Mesothelial cell of epicardium (in vitro differentiated cells): ENCODE data around the gene CFAP97D2. TPM values are rescaled to one million over a fixed set of nuclear protein-coding genes. Genes with fewer than 3 reads are reported as not detected.
"Not testable (repeated sequence)": the region's sequence is repeated elsewhere in the genome, so short reads cannot be mapped to it uniquely, and the experiment has no call there.

Experiments used
- DNase-seq, 2 experiments: peaks; one replicate each; pipeline ENCODE4 v3.0.0; 2021; ENCODE audit warnings: low spot score in 2 of 2; ENCODE audit not compliant: unreplicated experiment in 2 of 2
- H3K27ac Mint-ChIP-seq: 2 replicates; pipeline ENCODE4 v1.8.0; 2021; ENCODE audit warnings: mixed read lengths
- H3K27me3 Mint-ChIP-seq: 2 replicates; pipeline ENCODE4 v1.8.0; 2021; ENCODE audit warnings: low read depth, mixed read lengths
- H3K36me3 Mint-ChIP-seq: 2 replicates; pipeline ENCODE4 v1.8.0; 2021; ENCODE audit warnings: mixed read lengths
- H3K4me1 Mint-ChIP-seq: 2 replicates; pipeline ENCODE4 v1.8.0; 2021; ENCODE audit warnings: mixed read lengths
- H3K4me3 Mint-ChIP-seq: 2 replicates; pipeline ENCODE4 v1.8.0; 2021; ENCODE audit warnings: mild to moderate bottlenecking, moderate library complexity, mixed read lengths
- H3K9me3 Mint-ChIP-seq: 2 replicates; pipeline ENCODE4 v1.8.0; 2021; ENCODE audit warnings: mixed read lengths
- CTCF ChIP-seq: fragments of 200-600 bp; sonication (generic); IDR thresholded peaks from one replicate; pipeline ENCODE4 v1.5.0; 2021; ENCODE audit warnings: antibody characterized with exemption; ENCODE audit not compliant: unreplicated experiment
- total RNA-seq: library from RNA; stranded (reverse); gene quantifications from 3 replicates; pipeline ENCODE4 v1.2.1, GENCODE V29; 2021

Gene CFAP97D2
- total RNA-seq, 1 donor from 2014 or later = not detected

- Mint-ChIP-seq H3K9me3 (no peaks in the 10 kb centered on the region), H3K4me3 (no peak overlapping the region), H3K4me1 (peaks cover 4% of the 10 kb centered on the region), H3K27ac (no peak overlapping the region), H3K36me3 (no peaks in the 10 kb centered on the region), H3K27me3 (peaks cover 15% of the 10 kb centered on the region)
- no peak for DNase-seq
- TF ChIP-seq CTCF = no peak
Measured at GRCh38 chr13:114154476-114154875, 24.6 kb upstream of the CFAP97D2 start.

- DNase-seq = no peak
- Mint-ChIP-seq H3K4me1 (peaks cover 4% of the 10 kb centered on the region), H3K4me3 (no peak overlapping the region), H3K9me3 (no peaks in the 10 kb centered on the region), H3K27ac (no peak overlapping the region), H3K36me3 (no peaks in the 10 kb centered on the region), H3K27me3 (peaks cover 24% of the 10 kb centered on the region)
- no peak for TF ChIP-seq CTCF
Measured at GRCh38 chr13:114155320-114155719, 23.7 kb upstream of the CFAP97D2 start.

- no peak for DNase-seq
- Mint-ChIP-seq H3K9me3 (no peaks in the 10 kb centered on the region), H3K36me3 (no peaks in the 10 kb centered on the region), H3K27me3 (peaks cover 32% of the 10 kb centered on the region), H3K27ac (peak overlapping the region; percentile 45), H3K4me3 (no peak overlapping the region), H3K4me1 (peaks cover 4% of the 10 kb centered on the region)
- no peak for TF ChIP-seq CTCF
Measured at GRCh38 chr13:114155926-114156883, 22.9 kb upstream of the CFAP97D2 start.

GRCh38 chr13:114157869-114158495 is 21.1 kb upstream of the CFAP97D2 start:
- no peak overlapping the region for H3K4me3 Mint-ChIP-seq
- TF ChIP-seq CTCF = no peak
- no peak for DNase-seq
- H3K36me3 Mint-ChIP-seq = no peaks in the 10 kb centered on the region
- H3K27me3 Mint-ChIP-seq = peaks cover 42% of the 10 kb centered on the region
- H3K9me3 Mint-ChIP-seq = no peaks in the 10 kb centered on the region
- H3K4me1 Mint-ChIP-seq = peaks cover 7% of the 10 kb centered on the region
- no peak overlapping the region for H3K27ac Mint-ChIP-seq

GRCh38 chr13:114158869-114159666 is 20.0 kb upstream of the CFAP97D2 start:
- not testable (repeated sequence) for H3K4me1 Mint-ChIP-seq, DNase-seq, H3K9me3 Mint-ChIP-seq, H3K36me3 Mint-ChIP-seq, H3K4me3 Mint-ChIP-seq, H3K27ac Mint-ChIP-seq
- H3K27me3 Mint-ChIP-seq = peaks cover 45% of the 10 kb centered on the region
